ENCODE data around the gene ASB13.

DNA sequence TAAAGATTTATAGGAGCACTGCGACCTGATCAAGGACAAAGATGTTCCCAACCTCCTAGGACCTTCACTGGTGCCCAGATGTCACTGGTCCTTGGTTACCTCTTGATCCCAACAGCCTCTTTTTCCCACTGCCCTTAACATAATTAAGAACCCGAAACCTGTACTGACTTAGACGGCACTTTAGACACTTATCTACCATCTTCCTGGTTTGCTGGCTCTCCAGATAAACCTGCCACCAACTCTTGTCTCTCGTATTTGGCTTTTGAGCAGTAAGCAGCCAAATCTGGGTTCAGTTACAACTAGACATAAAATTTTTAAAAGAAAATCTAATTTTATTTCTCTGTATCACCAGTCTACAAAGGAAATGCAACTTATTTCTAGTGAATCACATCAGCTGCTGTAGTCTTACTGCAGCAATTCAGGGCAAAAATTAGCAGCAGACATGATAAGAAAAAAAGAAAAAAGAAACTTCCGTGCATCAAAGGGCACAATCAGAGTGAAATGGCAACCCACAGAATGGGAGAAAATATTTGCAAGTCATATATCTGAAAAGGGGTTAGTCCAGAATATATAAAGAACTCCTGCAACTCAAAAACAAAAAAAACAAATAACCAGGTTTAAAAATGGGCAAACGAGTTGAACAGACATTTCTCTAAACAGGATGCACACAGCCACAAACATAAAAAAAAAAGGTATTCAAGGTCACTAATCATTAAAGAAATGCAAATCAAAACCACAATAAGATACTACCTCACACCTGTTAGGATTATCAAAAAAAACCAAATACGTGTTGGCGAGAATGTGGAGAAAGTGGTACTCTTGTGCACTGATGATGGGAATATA is 9.4 kb downstream of the ASB13 start:
- TF ChIP-seq POLR2A (IDR thresholded peaks at IDR 0.05; ENCODE audit: low read depth, low read length): no peak
- no peak for TF ChIP-seq TAF1 (IDR thresholded peaks at IDR 0.05; ENCODE audit: borderline replicate concordance, low read depth, low read length)

Data from GM12892 (cell line).